Measurements from ENCODE around the gene PSMD13. TPM values are rescaled to one million over a fixed set of nuclear protein-coding genes. Genes with fewer than 3 reads are reported as not detected.

The PSMD13 gene
- total RNA-seq, 1 experiment from 2014 or later = 179 TPM

GRCh38 chr11:221539-221938, 15.2 kb upstream of the PSMD13 start:
- POLR2A ChIA-PET = no interaction called here
- BruUV-seq (replicated peaks) = no TSS peak
- RAD21 ChIA-PET (ENCODE audit: low non-redundant PET in 1 of 2, low total read pairs in 2 of 2, uncharacterized antibody in 2 of 2, unreplicated experiment in 2 of 2) = no interaction called here
- Histone ChIP-seq H3K9me3 (ENCODE audit: control insufficient read depth in 1 of 2, insufficient read depth in 1 of 2, low read depth in 1 of 2, low read length in 2 of 2) (no peaks in the 10 kb centered on the region), H3K27me3 (ENCODE audit: insufficient read depth, low read length) (no peaks in the 10 kb centered on the region), H3K27ac (ENCODE audit: low read depth, low read length) (no peak overlapping the region), H3K36me3 (ENCODE audit: control insufficient read depth in 1 of 2, insufficient read depth in 2 of 2, low read length in 2 of 2) (no peaks in the 10 kb centered on the region), H2AFZ (ENCODE audit: low read depth, low read length, poor library complexity, severe bottlenecking) (no peak overlapping the region), H3K9me2 (ENCODE audit: insufficient read depth) (no peaks in the 10 kb centered on the region), H3K9ac (ENCODE audit: low read length) (no peak overlapping the region), H3K4me1 (ENCODE audit: control insufficient read depth in 1 of 2, insufficient read depth in 2 of 2, low read length in 2 of 2) (peaks cover 0 to 8% of the 10 kb centered on the region in 2 experiments; a peak in 2 of 4 replicates), H3K79me2 (ENCODE audit: insufficient read depth, low read length) (no peaks in the 10 kb centered on the region), H3K4me3 (replicated peaks in 1 of 2; ENCODE audit: low read depth in 1 of 2, low read length in 2 of 2) (no peak overlapping the region), H3K4me2 (ENCODE audit: low read length) (no peak overlapping the region), H4K20me1 (ENCODE audit: insufficient read depth) (no peaks in the 10 kb centered on the region)
- ATAC-seq = no peak
- TF ChIP-seq CEBPB (IDR thresholded peaks at IDR 0.05; ENCODE audit: low read depth) (no peak), ZNF274 (IDR thresholded peaks at IDR 0.05; ENCODE audit: low read depth, low read length) (no peak), JUND (IDR thresholded peaks at IDR 0.05) (no peak), YY1 (IDR thresholded peaks at IDR 0.05; ENCODE audit: extremely low read depth, insufficient replicate concordance, low read depth, low read length) (no peak), SP1 (IDR thresholded peaks at IDR 0.05; ENCODE audit: low read depth) (no peak), ZFX (IDR thresholded peaks at IDR 0.05) (no peak), REST (IDR thresholded peaks at IDR 0.05; ENCODE audit: low read depth) (no peak), EZH2phosphoT487 (IDR thresholded peaks at IDR 0.05; ENCODE audit: borderline replicate concordance) (no peak), POLR2A (IDR thresholded peaks at IDR 0.05; ENCODE audit: borderline replicate concordance, extremely low read depth, insufficient read depth, insufficient read length) (no peak), CTCF (IDR thresholded peaks at IDR 0.05 in 2 of 3, conservative IDR thresholded peaks at IDR 0.05 in 1 of 3; ENCODE audit: borderline replicate concordance in 1 of 3, insufficient read depth in 1 of 3, low read depth in 2 of 3, low read length in 2 of 3) (no peak), RAD21 (IDR thresholded peaks at IDR 0.05; ENCODE audit: low read depth) (no peak), ATF3 (IDR thresholded peaks at IDR 0.05) (no peak), MAX (IDR thresholded peaks at IDR 0.05) (no peak), FOSL1 (IDR thresholded peaks at IDR 0.05; ENCODE audit: low read depth) (no peak), ELF1 (IDR thresholded peaks at IDR 0.05; ENCODE audit: borderline replicate concordance, low read depth) (no peak), POLR2AphosphoS5 (IDR thresholded peaks at IDR 0.05; ENCODE audit: low read depth, low read length) (no peak)
- DNase-seq (ENCODE audit: low read depth, low spot score) = no peak
- CTCF ChIA-PET = no interaction called here
- intact Hi-C loops (cut with micrococcal nuclease) = no loop called here

Data from HCT116 (cell line).